Measurements from ENCODE around the gene BCAR1. TPM values are rescaled to one million over a fixed set of nuclear protein-coding genes. Genes with fewer than 3 reads are reported as not detected.
A peak's percentile ranks its signal among the peaks of the same experiment; 100 is the strongest.

Gene BCAR1
- total RNA-seq, 3 donors from 2014 or later, result 100 to 134 (median 116) TPM

- DNase-seq (no peak), ATAC-seq (no peak)
- no peaks in the 10 kb centered on the region for H3K9me3 ChIP-seq
- intact Hi-C loops (cut with DNase I, micrococcal nuclease), result no loop called here
- H3K4me3 ChIP-seq, result peak overlapping the region; percentile 80
- TF ChIP-seq CTCF (IDR thresholded peaks at IDR 0.05), result no peak
- H3K36me3 ChIP-seq (ENCODE audit: low read depth), result no peaks in the 10 kb centered on the region
- H3K4me1 ChIP-seq (ENCODE audit: low read depth), result peaks cover 54% of the 10 kb centered on the region
These were observed 13.1 kb upstream of the BCAR1 start for GRCh38 chr16:75264457-75264998.

- no peak overlapping the region for H3K4me3 ChIP-seq
- DNase-seq (no peak), ATAC-seq (no peak)
- no peaks in the 10 kb centered on the region for H3K9me3 ChIP-seq
- no peak for TF ChIP-seq CTCF (IDR thresholded peaks at IDR 0.05)
- intact Hi-C loops (cut with DNase I, micrococcal nuclease), result no loop called here
- no peaks in the 10 kb centered on the region for H3K36me3 ChIP-seq (ENCODE audit: low read depth)
- H3K4me1 ChIP-seq (ENCODE audit: low read depth), result peaks cover 54% of the 10 kb centered on the region
These were observed 12.6 kb upstream of the BCAR1 start for GRCh38 chr16:75263963-75264445.

DNA sequence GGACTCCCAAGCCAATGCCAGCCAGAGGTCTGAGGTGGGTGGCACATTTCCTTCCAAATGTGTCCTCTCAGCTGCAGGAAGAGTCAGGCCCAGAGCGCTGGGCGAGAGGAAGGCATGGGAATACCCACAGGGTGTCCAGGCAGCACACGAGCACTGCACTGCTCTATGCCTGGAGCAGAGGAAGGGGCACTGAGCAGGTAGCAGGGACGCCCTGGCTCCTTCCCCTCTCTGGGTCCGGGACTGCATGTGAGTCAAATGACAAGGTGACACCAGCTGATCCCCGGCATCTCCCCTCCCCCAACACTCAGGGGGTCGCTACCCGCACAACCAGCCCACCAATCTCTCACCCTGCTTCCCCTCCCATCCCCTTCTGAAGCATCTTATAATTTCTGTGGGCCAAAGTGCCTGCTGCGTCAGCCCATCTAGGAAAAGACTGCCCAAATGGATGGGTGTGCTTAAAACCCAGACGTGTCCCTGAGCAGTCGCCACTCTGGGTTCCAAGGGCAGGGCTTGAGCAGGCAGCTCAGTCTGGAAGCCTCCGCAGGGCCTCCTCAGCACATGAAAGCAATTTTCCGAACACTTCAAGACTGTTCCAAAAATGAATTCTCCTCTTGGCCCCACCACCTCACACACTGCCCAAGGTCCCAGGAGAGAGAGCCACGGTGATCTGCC is 12.0 kb upstream of the BCAR1 start:
- H3K4me3 ChIP-seq, result no peak overlapping the region
- no peaks in the 10 kb centered on the region for H3K9me3 ChIP-seq
- H3K4me1 ChIP-seq (ENCODE audit: low read depth), result peaks cover 54% of the 10 kb centered on the region
- ATAC-seq (no peak), DNase-seq (no peak)
- TF ChIP-seq CTCF (IDR thresholded peaks at IDR 0.05), result no peak
- H3K36me3 ChIP-seq (ENCODE audit: low read depth), result no peaks in the 10 kb centered on the region
- intact Hi-C loops (cut with DNase I, micrococcal nuclease), result no loop called here

DNA sequence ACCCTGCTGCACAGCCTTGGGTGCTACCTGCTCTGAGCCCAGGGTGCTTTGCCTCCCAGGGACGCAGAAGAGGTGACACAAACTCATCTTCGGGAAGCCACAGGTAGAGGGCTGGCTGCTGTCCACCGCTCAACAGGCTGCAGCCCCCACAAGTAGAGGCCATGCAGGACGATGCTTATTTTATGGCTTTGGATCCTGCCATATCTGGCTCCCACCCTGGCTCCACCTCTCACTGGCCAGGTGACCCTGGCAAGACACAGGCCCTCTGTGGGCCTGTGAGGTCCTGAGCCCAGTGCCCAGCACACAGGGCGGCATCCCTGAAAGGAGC is 11.3 kb upstream of the BCAR1 start:
- Histone ChIP-seq H3K36me3 (ENCODE audit: low read depth) (no peaks in the 10 kb centered on the region), H3K9me3 (no peaks in the 10 kb centered on the region), H3K4me1 (ENCODE audit: low read depth) (peaks cover 50% of the 10 kb centered on the region), H3K4me3 (no peak overlapping the region)
- no peak for DNase-seq
- intact Hi-C loops (cut with DNase I, micrococcal nuclease), result no loop called here
- no peak for ATAC-seq
- no peak for TF ChIP-seq CTCF (IDR thresholded peaks at IDR 0.05)

DNA sequence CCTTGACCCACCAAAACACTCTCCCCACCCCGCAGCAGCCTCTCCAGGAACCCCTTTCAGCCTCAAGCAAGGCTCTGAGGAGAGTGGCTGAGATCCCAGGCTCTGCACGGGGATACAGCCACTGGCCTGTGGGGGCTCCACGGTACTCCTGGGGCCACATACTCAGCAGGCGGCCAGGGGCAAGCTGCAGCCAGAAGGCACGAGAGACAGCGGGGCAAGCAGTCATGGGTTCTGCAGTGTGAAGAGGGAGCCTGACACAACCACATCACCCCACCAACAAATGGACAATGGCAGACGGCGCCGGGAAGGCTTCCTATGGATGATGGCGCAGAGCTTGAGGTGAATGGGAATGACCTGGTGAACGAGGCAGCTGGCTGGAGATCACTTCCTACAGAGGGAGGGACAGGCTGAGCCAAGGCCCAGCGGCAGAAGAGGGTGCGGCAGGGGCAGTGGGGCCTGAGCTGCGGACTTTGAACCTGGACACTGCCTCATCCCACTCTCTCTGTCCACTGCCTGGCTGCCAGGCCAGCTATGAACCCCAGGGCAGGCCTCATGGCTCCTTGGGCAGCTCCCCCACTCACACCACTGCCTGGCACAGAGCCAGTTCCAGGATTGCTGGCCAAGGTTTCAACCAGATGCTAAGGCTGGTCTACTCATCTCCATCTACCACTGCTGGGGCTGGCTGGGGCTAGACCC is 10.8 kb upstream of the BCAR1 start:
- DNase-seq (peak; percentile 77 to 84 (median 82)), ATAC-seq (peak; percentile 82)
- Histone ChIP-seq H3K9me3 (no peaks in the 10 kb centered on the region), H3K4me3 (no peak overlapping the region), H3K4me1 (ENCODE audit: low read depth) (peaks cover 49% of the 10 kb centered on the region), H3K36me3 (ENCODE audit: low read depth) (no peaks in the 10 kb centered on the region)
- intact Hi-C loops (cut with DNase I, micrococcal nuclease), result no loop called here
- TF ChIP-seq CTCF (IDR thresholded peaks at IDR 0.05), result no peak
